Loucy (cell line): ENCODE results near the gene GPER1.

Experiments
- H2AFZ ChIP-seq: fragments of 200-600 bp; sonication (generic); 2 replicates; pipeline ENCODE4 v1.6.0; 2016; ENCODE audit warnings: antibody characterized with exemption, mild to moderate bottlenecking, low read length, moderate library complexity
- H3F3A ChIP-seq: fragments of 200-600 bp; 2 replicates; pipeline ENCODE4 v1.6.0; 2016; ENCODE audit warnings: antibody characterized with exemption, low read depth, mild to moderate bottlenecking
- H3K27me3 ChIP-seq: fragments of 200-600 bp; sonication (generic); 2 replicates; pipeline ENCODE4 v1.6.1; 2014; ENCODE audit warnings: low read length, mild to moderate bottlenecking; ENCODE audit not compliant: insufficient read depth, poor library complexity, severe bottlenecking
- H3K36me3 ChIP-seq: fragments of 200-600 bp; sonication (generic); 2 replicates; pipeline ENCODE4 v1.6.1; 2016; ENCODE audit warnings: low read length; ENCODE audit not compliant: insufficient read depth
- H3K4me1 ChIP-seq: fragments of 200-600 bp; sonication (generic); 2 replicates; pipeline ENCODE4 v1.5.1; 2014; ENCODE audit warnings: low read length, mild to moderate bottlenecking; ENCODE audit not compliant: insufficient read depth, poor library complexity, severe bottlenecking
- H3K4me2 ChIP-seq: fragments of 200-600 bp; sonication (generic); 2 replicates; pipeline ENCODE4 v1.6.0; 2014; ENCODE audit warnings: antibody characterized with exemption, low read length, low read depth, mild to moderate bottlenecking; ENCODE audit not compliant: poor library complexity, severe bottlenecking
- H3K4me3 ChIP-seq: fragments of 200-600 bp; sonication (generic); 2 replicates; pipeline ENCODE4 v1.5.1; 2014; ENCODE audit warnings: low read length, mild to moderate bottlenecking, mixed read lengths; ENCODE audit not compliant: poor library complexity, severe bottlenecking
- H3K79me2 ChIP-seq: fragments of 200-600 bp; sonication (generic); 2 replicates; pipeline ENCODE4 v1.6.1; 2014; ENCODE audit warnings: low read length; ENCODE audit not compliant: insufficient read depth
- H3K9ac ChIP-seq: fragments of 200-600 bp; sonication (generic); 2 replicates; pipeline ENCODE4 v1.6.0; 2014; ENCODE audit warnings: mild to moderate bottlenecking, low read depth, low read length, moderate library complexity; ENCODE audit not compliant: poor library complexity, severe bottlenecking
- H3K9me2 ChIP-seq: fragments of 200-600 bp; sonication (generic); replicated peaks from 2 replicates; pipeline ENCODE4 v1.6.1; 2016; ENCODE audit warnings: low read depth, low read length, mixed read lengths
- H3K9me3 ChIP-seq: fragments of 200-600 bp; sonication (generic); 2 replicates; pipeline ENCODE4 v1.6.1; 2014; ENCODE audit warnings: mild to moderate bottlenecking, antibody characterized with exemption, low read length, low read depth; ENCODE audit not compliant: insufficient read depth
- H4K20me1 ChIP-seq: fragments of 200-600 bp; sonication (generic); 2 replicates; pipeline ENCODE4 v1.6.0; 2014; ENCODE audit warnings: antibody characterized with exemption, low read length, mild to moderate bottlenecking; ENCODE audit not compliant: insufficient read depth, poor library complexity, severe bottlenecking
- EZH2phosphoT487 ChIP-seq: fragments of 200-600 bp; IDR thresholded peaks from 2 replicates; pipeline ENCODE4 v1.6.1; 2018; ENCODE audit warnings: antibody characterized with exemption, mild to moderate bottlenecking, moderate library complexity, borderline replicate concordance
- TF ChIP-seq, protein P1 (sequence below): fragments of 200-600 bp; sonication (generic); conservative IDR thresholded peaks from 2 replicates; pipeline ENCODE4 v1.5.1; 2014; ENCODE audit warnings: mild to moderate bottlenecking, antibody characterized with exemption, low read length

GPER1 gene

DNA sequence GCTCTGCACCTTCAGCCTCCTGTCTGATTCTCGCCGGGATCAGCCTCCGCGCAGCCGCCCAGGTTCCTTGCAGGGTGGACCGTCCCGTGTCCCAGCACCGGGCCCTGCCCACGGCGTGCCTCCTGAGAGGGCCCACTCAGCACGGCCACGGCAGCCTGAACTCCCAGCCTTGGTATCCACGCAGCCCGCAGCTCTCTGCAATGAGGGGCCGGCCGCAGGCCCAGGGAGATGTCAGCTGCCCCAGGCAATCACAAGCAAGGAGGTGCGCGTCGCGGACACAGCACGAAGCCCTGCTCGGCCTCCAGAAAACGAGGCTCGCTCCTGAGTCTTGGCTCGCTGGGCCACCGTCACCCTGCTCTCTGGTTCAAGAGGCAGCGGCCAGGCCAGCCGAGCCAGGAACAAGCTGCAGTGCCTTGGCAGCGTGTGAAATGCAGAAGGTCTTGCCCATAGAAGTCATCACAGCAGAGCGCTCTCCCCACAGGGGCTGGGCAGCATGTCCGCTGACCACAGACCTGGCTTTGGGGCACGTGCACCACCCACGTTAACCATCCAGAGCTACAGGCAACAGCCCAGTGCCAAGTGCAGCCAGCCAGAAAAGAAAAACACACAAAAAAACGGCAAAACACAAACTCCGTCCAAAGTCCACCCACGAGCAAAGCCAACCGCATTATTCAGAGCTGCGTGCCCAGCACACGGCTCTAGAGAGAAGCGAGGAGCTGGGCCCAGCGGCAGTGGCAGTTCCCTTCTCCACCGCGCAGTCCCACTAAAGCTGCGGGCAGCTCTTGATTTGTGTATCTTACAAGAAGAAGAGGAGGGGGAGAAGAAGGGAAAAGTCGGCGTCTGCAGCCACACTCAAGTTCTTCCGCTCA is 13.9 kb downstream of the GPER1 start:
- H3K9ac ChIP-seq, result no peak overlapping the region

DNA sequence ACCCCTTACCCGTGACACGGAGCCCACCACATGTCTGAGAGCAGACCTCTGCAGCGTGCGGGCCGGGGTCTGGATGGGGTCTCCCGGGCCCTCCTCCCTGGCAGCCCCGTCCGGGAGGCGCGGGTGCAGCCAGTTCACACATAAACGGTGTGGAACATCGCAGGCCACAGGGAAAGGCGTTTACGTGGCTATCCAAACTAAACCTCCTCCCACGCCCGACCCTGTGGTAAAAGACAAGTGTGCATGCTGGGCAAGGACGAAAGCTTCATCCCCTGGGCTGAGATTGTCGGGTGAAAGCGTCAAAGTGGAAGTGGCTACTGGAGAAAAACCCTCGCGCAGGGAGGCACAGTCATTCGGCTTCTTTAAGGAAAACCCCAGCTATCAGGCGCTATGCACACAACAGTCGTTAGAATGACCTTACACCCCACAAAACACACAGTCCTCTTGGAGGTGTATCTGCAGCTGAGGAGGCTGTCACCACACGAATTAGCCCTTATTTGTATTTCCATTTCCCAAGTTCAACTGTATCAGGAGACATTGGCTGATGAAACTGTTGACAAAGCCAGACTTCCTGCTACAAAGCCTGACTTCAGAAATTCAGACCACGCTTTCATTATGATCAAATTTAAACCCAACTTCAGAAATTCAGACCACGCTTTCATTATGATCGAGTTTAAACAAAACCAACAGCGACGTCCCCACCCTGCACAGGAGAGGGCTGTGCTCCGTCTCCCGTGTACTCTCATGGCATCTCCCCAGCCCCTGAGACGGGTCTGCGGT is 15.3 kb downstream of the GPER1 start:
- Histone ChIP-seq H3K9me2 (no peaks in the 10 kb centered on the region), H3K9me3 (no peaks in the 10 kb centered on the region), H3K4me1 (peaks cover 19% of the 10 kb centered on the region), H3K27me3 (no peaks in the 10 kb centered on the region), H4K20me1 (no peaks in the 10 kb centered on the region), H3K4me3 (no peak overlapping the region), H3K79me2 (no peaks in the 10 kb centered on the region), H3K36me3 (no peaks in the 10 kb centered on the region), H3K4me2 (no peak overlapping the region), H3K9ac (no peak overlapping the region), H2AFZ (no peak overlapping the region), H3F3A (no peaks in the 10 kb centered on the region)
- TF ChIP-seq EZH2phosphoT487, result no peak
- TF ChIP-seq, protein P1, sequence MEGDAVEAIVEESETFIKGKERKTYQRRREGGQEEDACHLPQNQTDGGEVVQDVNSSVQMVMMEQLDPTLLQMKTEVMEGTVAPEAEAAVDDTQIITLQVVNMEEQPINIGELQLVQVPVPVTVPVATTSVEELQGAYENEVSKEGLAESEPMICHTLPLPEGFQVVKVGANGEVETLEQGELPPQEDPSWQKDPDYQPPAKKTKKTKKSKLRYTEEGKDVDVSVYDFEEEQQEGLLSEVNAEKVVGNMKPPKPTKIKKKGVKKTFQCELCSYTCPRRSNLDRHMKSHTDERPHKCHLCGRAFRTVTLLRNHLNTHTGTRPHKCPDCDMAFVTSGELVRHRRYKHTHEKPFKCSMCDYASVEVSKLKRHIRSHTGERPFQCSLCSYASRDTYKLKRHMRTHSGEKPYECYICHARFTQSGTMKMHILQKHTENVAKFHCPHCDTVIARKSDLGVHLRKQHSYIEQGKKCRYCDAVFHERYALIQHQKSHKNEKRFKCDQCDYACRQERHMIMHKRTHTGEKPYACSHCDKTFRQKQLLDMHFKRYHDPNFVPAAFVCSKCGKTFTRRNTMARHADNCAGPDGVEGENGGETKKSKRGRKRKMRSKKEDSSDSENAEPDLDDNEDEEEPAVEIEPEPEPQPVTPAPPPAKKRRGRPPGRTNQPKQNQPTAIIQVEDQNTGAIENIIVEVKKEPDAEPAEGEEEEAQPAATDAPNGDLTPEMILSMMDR, result no peak

More for the DNA sequence above, 13.9 kb downstream of the GPER1 start:
- no peaks in the 10 kb centered on the region for H4K20me1 ChIP-seq
- peaks cover 19% of the 10 kb centered on the region for H3K4me1 ChIP-seq
- no peak overlapping the region for H3K4me3 ChIP-seq
- H3K9me3 ChIP-seq, result no peaks in the 10 kb centered on the region
- no peak overlapping the region for H3K4me2 ChIP-seq
- H3K9me2 ChIP-seq, result no peaks in the 10 kb centered on the region
- no peaks in the 10 kb centered on the region for H3K79me2 ChIP-seq
- no peak for TF ChIP-seq EZH2phosphoT487
- TF ChIP-seq, protein P1, result no peak
- no peaks in the 10 kb centered on the region for H3F3A ChIP-seq
- no peaks in the 10 kb centered on the region for H3K36me3 ChIP-seq
- H3K27me3 ChIP-seq, result no peaks in the 10 kb centered on the region
- H2AFZ ChIP-seq, result no peak overlapping the region

DNA sequence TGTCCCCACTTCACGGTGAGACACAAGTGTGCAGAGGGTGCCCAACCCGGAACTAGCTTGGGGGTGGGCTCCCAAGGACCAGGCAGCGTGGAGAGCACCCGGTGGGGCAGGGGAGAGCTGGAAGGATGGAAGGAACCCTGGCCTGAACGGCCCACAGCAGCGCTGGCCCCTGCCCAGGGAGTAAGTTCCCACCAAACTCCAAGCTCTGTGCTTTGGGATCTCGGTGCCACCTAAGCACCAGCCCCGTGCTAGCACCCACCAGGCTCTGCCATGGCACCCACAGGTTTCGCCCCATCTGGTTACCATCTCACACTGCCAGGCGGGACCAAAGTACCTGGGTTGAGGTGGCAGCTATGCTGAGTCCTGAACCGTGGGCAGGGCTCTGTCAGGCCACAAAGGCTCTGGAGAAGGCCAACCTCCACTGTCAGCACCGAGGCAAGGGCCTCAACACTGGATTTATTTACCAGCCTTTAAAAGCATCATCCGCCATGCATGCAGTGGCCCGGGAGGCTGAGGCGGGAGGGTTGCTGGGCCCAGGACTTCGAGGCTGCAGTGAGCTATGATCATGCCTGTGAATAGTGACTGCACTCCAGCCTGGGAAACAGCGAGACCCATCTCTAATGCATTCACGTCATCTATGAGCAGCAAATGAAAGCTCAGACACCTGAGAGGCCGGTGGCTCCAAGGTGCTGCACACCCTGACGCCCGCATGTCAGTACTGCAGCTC is 16.0 kb downstream of the GPER1 start:
- H3F3A ChIP-seq, result no peaks in the 10 kb centered on the region
- H3K9me2 ChIP-seq, result no peaks in the 10 kb centered on the region
- H4K20me1 ChIP-seq, result no peaks in the 10 kb centered on the region
- H3K4me1 ChIP-seq, result peaks cover 19% of the 10 kb centered on the region
- no peak overlapping the region for H2AFZ ChIP-seq
- H3K4me3 ChIP-seq, result no peak overlapping the region
- H3K27me3 ChIP-seq, result no peaks in the 10 kb centered on the region
- no peaks in the 10 kb centered on the region for H3K36me3 ChIP-seq
- peak overlapping the region; percentile 7 for H3K9ac ChIP-seq
- no peaks in the 10 kb centered on the region for H3K79me2 ChIP-seq
- H3K4me2 ChIP-seq, result no peak overlapping the region
- no peaks in the 10 kb centered on the region for H3K9me3 ChIP-seq
- TF ChIP-seq, protein P1, result no peak
- no peak for TF ChIP-seq EZH2phosphoT487
